IMR-90 (cell line): ENCODE results near the gene SLC39A11.

Source experiments
- BHLHE40 ChIP-seq: fragments of 150-350 bp; IDR thresholded peaks from 2 replicates; pipeline ENCODE4 v1.6.1; 2016; ENCODE audit warnings: mild to moderate bottlenecking, low read depth, low read length
- CEBPB ChIP-seq: IDR thresholded peaks from 2 replicates; pipeline ENCODE4 v1.6.1; 2012; ENCODE audit warnings: low read depth, low read length, improper control_type of control experiment
- CTCF ChIP-seq: conservative IDR thresholded peaks from 2 replicates; pipeline ENCODE4 v1.5.1; 2012; ENCODE audit warnings: mild to moderate bottlenecking, low read depth, low read length, improper control_type of control experiment
- ELK1 ChIP-seq: fragments of 150-350 bp; IDR thresholded peaks from 2 replicates; pipeline ENCODE4 v1.6.1; 2016; ENCODE audit warnings: low read depth, mild to moderate bottlenecking, low read length, moderate library complexity, borderline replicate concordance
- FOS ChIP-seq: fragments of 150-350 bp; IDR thresholded peaks from 2 replicates; pipeline ENCODE4 v1.6.1; 2016; ENCODE audit warnings: low read depth, low read length
- MAFK ChIP-seq: IDR thresholded peaks from 2 replicates; pipeline ENCODE4 v1.6.1; 2012; ENCODE audit warnings: low read depth, low read length, improper control_type of control experiment
- MAZ ChIP-seq: IDR thresholded peaks from 2 replicates; pipeline ENCODE4 v1.6.1; 2012; ENCODE audit warnings: low read depth, mild to moderate bottlenecking, low read length, improper control_type of control experiment, moderate library complexity, borderline replicate concordance
- MXI1 ChIP-seq: IDR thresholded peaks from 2 replicates; pipeline ENCODE4 v1.6.1; 2012; ENCODE audit warnings: low read depth, mild to moderate bottlenecking, low read length, moderate library complexity, borderline replicate concordance
- POLR2A ChIP-seq: IDR thresholded peaks from 2 replicates; pipeline ENCODE4 v1.6.1; 2012; ENCODE audit warnings: mild to moderate bottlenecking, low read depth, low read length
- RAD21 ChIP-seq: IDR thresholded peaks from 2 replicates; pipeline ENCODE4 v1.6.1; 2012; ENCODE audit warnings: low read length, improper control_type of control experiment
- RCOR1 ChIP-seq: IDR thresholded peaks from 2 replicates; pipeline ENCODE4 v1.6.1; 2012; ENCODE audit warnings: mild to moderate bottlenecking, low read length, improper control_type of control experiment; ENCODE audit not compliant: insufficient replicate concordance
- RFX5 ChIP-seq: IDR thresholded peaks from 2 replicates; pipeline ENCODE4 v1.8.0; 2012; ENCODE audit warnings: low read depth, mild to moderate bottlenecking, low read length, moderate library complexity
- SMC3 ChIP-seq: fragments of 150-350 bp; IDR thresholded peaks from 2 replicates; pipeline ENCODE4 v1.6.1; 2016; ENCODE audit warnings: low read depth, mild to moderate bottlenecking, antibody characterized with exemption, low read length, moderate library complexity
- USF2 ChIP-seq: fragments of 150-350 bp; IDR thresholded peaks from 2 replicates; pipeline ENCODE4 v1.6.1; 2017; ENCODE audit warnings: mild to moderate bottlenecking, antibody characterized with exemption, low read length, low read depth

GRCh38 chr17:72901657-72902056, 190.8 kb downstream of the SLC39A11 start:
- TF ChIP-seq CTCF (no peak), ELK1 (no peak), POLR2A (no peak), RAD21 (no peak), RCOR1 (no peak), USF2 (no peak), RFX5 (no peak), SMC3 (no peak), MAFK (no peak), FOS (no peak), MAZ (no peak), MXI1 (no peak), BHLHE40 (no peak), CEBPB (no peak)
